Activated gamma-delta T cell treated with Interleukin-2 at 50 U/mL for 16 hours (primary cell): Measurements from ENCODE around the gene ANKRD23.

Experiments
- DNase-seq: peaks from one replicate; pipeline ENCODE4 v3.0.0-alpha.2; 2020

The ANKRD23 gene

GRCh38 chr2:96835830-96836229 lies 8.0 kb downstream of the ANKRD23 start:
- DNase-seq = no peak

DNA sequence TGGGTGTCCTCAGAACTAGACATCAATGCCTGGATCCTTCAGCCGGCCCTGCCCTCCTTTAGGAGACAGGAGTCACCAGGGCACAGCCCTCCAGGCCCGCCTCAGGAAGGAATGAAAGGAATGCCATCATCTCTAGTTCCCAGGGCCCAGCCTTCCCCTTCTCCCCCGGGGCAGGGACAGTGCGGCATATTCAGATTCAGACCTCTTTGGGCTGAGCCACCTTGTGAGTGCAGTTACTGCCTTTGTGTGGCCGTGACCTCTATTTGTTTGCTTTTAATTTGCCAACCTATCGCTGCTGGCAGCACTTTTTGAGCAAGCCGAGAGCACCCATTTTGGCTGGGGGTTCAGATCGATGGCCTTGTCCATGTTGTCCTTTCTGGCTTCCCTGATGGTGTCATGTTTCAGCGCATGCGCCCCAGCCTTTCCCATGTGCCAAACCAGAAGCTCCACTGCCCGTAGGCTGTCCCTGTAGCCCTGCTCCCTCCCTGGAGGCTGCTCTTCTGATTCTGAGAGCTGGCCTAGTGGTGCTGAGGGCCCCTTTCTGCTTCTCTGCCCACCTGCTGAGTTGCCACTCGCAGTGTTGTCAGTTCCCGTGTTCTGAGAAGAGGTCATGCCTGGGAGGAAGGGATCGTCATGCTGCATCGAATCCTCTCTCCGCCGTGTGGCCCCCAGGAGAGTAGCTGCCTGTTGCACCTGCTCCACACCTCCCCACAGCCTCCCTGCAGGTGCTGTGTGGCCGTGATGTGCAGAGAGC lies 10.9 kb downstream of the ANKRD23 start:
- DNase-seq = no peak

DNA sequence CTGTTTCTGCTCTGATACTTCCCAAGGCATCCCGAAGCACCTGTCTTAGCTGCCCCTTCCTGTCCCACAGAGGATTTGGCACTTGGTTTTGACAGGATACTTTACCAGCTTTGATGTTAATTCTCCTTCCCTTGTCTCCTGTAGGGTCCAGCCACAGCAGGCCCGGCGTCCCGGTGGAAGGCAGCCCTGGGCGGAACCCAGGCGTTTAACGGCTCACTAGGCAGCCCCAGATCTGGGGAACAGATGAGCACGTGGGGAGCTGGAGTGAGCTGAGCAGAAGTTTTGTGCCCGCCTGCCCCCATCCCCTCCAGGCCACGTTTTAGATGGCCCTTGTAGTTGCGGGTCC lies 11.4 kb downstream of the ANKRD23 start:
- no peak for DNase-seq

GRCh38 chr2:96831679-96832078 lies 12.1 kb downstream of the ANKRD23 start:
- no peak for DNase-seq

DNA sequence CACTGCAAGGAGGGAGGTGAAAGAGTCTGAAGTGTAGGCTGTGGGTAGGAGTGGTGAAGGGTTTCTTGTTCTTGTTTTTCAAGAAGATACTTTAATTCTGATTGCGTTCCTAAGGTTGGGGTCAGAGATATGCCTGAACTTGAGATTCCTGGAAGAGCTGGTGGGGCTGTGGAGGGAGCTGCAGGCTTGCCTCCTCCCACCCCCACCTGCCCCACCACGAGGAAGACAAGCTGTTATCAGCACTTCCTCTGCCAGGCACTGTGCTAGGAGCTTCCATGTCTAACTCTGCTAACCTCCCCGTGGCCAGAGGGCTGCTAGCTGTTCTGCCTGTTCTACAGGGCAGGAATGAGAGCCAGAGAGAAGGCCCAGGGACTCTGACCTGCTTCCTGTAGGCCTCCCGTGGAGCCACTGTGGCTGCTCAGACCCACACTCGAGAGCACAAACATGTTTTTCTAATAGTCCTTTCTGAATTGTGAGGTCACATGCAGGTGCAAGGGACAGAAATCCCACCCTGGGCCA lies 13.7 kb downstream of the ANKRD23 start:
- no peak for DNase-seq

GRCh38 chr2:96828874-96829273 lies 14.9 kb downstream of the ANKRD23 start:
- DNase-seq = no peak

GRCh38 chr2:96828436-96828835 lies 15.4 kb downstream of the ANKRD23 start:
- DNase-seq = no peak

- DNase-seq = no peak
These were observed 17.1 kb downstream of the ANKRD23 start for GRCh38 chr2:96826546-96827278.

GRCh38 chr2:96825057-96825456 lies 18.8 kb downstream of the ANKRD23 start:
- no peak for DNase-seq

DNA sequence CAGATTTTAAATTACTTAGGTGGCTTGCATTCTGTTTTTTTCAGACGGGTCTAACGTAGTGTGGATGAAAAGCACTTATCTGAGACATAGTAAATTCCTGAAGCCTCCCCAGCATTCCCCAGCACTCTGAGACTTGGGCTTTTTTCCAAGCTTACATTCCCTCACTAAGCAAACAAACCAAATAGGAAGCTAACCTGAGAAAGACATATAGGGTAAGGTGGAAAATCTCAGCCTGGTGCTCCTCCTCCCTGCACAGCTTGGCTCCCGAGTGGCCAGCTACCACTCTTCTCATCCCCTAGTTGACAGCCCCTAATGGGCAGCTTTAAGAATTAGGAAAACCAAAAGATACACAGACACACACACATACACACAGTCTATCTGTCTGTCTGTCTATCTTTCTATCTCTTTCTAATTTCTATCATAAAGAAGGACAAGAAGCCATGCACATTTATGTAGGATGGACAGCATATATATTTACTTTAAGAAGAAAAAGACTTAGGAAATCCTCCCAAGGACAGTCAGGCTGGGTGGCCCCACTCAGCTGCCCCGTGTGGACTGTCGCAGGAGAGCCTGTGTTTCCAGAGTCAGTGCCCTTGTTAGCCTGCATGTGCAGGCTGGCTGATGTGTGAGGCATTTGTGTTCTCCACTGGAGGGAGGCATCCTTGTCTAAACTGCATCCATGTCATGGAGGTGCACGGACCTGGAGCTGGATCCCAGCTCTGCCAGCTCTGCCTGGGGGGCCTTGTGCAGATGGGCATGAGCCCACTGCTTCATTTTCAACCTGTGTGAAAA lies 19.5 kb downstream of the ANKRD23 start:
- no peak for DNase-seq

DNA sequence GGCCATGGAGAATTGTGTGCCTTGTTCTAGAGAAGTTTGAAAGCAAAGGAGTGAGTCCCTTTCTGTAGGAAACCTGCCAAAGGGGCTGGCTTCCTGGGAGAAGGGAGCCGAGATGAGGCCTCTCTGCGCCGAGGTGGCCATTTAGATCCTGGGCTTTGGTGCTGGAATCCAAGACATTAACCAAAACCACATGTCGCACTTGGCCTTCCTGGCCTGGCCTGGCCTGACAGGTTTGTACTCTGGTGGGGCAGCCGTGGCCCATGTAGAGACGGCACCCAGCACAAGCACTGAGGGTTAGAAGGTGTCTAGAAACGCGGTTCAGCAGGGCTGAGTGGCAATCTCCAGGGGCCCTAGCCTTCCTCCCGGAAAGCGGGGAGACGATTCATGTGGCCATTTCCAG lies 20.6 kb downstream of the ANKRD23 start:
- DNase-seq = no peak

DNA sequence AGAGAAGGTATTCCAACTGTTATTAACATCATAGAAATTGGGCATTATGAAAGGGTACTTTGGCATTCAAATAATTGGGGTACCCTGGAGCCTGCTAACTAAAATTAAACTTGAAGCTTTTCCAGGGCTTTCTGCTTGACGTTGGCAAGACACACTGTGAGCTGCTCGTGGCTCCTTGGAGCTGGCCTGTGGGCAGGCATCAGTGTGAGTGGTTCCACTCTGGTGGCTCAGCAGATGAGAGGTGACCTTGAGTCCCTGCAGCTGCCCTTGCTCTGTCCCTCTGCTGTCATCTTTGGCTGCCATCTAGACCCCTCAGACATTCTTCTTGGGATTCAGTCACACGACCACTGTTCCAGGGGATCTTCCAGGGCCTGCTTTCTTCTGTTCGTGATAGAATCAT lies 21.0 kb downstream of the ANKRD23 start:
- no peak for DNase-seq

DNA sequence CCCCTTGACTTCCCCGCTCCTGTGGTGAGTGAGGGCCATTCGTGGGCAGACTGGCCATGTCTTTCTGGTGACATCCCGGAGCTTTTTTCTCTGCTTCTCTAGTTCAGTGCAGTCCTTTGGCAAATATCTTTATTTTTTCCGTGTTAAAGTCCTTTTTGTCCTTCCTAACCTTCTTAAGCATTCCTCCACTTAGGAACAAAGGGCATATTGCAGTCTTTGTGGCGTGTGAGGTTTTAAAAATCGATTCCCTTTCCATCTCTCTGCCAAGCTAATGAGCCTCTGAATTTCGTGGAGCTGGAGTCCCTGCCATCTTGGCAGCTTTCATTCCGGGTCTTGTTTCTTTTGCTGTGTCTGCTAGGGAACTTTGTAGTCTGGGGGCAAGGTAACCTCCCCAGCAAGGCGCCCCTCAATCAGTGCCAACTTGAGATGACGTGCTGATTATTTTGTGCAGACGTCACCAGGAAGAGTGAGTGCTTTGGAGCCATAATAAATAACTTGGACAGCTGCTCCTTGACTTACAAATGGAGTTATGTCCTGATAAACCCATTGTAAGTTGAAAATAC lies 22.6 kb downstream of the ANKRD23 start:
- no peak for DNase-seq

DNA sequence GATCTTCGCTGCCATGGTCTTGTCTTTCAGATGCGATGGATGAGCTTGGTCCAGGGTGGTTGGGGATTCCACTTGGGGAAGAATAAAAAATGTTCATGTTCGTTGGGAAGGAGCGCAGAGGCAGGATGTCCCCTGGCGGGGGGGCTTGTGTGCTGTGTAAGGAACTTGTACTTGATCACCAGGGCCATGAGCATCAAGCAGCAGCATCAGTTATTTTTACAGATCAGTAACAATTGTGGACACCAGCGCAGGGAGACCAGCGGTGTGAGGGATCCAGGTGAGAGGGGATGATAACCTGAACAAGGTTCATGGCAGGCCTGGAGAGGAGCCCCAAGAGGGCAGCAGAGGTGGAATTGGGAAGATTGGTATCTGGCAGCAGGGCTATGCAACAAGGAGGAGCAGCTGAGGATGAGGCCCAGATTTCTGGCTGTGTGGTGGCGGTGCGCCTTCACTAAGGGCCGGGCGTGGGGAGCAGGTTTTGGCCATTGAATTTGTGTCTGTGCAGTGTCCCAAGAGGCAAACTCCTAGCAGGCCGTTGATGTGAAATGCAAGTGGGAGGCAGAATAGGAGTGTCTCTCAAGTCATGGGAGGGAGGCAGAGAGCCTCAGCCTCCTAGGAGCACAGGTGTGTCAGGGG lies 23.8 kb downstream of the ANKRD23 start:
- no peak for DNase-seq

DNA sequence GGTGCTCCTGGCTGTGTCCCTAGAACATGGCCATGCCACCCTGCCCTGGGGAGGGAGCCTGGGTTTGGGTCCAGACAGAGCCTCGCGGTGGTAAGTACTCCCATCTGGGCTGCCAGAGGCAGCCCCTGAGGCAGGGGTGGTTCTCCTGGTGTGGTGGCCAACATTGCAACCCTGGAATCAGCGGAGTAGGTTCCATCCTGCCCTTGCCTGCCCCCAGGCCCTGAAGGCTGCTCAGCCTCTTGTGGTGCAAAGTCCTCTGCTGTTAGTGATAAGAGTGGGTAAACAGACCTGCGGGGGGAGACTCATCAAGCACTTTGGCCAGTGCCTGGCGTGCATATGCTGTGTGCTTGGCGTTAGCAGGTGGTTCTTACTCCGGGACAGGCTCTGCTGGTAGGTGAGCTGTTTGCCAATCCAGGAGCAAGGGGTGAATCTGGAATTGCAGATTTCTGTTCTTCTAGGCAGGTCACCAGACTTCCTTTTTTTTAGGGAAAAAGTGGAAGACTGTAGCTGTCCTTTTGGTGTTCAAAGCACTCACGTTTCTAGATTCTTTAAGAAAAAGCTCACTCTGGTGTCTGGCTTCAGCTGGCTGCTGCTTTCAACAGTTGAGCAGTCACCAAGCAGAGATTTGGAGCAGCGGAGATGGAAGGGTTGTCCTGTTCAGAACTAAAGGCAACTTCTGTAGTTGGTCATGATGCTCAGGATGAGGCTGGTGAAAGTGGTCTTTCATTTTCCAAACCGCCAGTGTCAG lies 24.5 kb downstream of the ANKRD23 start:
- no peak for DNase-seq

- DNase-seq = no peak
These were observed 25.9 kb downstream of the ANKRD23 start for GRCh38 chr2:96817882-96818281.

DNA sequence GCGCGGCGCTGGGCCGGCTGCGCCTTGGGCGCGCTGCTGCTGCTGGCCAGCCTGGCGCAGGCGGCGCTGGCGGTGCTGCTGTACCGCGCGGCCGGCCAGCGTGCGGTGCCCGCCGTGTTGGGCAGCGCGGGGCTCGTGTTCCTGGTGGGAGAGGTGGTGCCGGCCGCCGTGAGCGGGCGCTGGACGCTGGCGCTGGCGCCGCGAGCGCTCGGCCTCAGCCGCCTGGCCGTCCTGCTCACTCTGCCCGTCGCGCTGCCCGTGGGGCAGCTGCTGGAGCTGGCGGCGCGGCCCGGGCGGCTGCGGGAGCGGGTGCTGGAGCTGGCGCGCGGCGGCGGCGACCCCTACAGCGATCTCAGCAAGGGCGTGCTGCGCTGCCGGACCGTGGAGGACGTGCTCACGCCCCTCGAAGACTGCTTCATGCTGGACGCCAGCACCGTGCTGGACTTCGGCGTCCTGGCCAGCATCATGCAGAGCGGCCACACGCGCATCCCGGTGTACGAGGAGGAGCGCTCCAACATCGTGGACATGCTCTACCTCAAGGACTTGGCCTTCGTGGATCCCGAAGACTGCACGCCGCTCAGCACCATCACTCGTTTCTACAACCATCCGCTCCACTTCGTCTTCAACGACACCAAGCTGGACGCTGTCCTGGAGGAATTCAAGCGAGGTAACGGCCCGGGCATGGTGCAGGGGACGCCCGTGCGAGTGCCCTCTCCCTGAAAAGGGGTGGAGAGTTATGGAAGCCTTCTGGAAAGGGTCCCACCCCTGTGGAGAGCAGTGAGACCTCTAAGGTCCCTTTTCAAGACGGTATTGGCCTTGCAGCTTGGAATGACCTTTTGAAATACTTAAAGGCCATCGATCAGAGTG lies 26.8 kb downstream of the ANKRD23 start:
- DNase-seq = no peak

GRCh38 chr2:96816127-96816835 lies 27.5 kb downstream of the ANKRD23 start, which contains the start of gene CNNM3:
Gene CNNM3, plus strand, starts transcription at chr2:96816268. Its CDS starts 10 bp downstream, at chr2:96816278.
- peak; percentile 98 for DNase-seq

DNA sequence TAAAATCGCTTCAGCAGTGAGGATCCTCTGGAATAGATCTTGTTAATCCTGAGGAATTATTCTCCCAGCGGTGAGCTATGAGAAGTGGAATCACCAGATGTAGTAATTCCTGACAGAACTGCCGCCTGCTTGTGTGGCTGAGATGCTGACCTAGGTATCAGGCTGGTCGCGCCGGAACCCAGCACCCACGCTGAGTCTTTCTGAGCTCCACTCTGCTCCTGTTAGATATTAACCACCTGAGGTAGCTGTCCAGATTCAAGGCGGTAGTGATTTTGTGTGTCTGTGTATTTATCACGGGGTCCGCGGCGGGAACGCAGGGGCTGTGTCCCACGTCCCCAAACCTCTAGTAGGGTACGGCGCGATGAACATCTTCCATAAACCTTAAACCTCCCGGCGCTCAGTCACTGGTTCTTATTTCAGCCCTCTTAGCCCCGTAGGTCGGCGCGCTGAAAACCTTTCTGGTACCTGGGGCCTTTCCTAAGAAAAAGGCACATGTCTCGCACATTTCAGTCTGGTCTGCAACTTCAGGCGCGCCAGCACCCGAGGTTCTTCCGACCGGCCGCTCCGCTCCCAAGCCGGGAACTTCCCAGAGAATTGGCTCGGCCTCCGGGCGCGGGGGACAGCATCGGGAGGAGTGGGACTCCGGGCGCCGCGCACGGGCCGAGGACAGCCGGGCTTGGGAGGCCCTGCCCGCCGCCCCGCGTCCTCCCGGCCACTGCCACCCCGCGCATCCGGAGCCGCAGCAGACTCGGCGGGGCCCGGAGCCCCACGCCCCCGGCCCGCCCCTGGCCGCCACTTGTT lies 28.3 kb downstream of the ANKRD23 start:
- no peak for DNase-seq
